K562 (cell line): ENCODE results near the gene SYMPK. TPM values are rescaled to one million over a fixed set of nuclear protein-coding genes. Genes with fewer than 3 reads are reported as not detected.
A peak's percentile ranks its signal among the peaks of the same experiment; 100 is the strongest.

Experiments used
- BCL6 ChIP-seq: fragments of 250-450 bp; sonication (Bioruptor Pico); IDR thresholded peaks from 2 replicates; pipeline ENCODE4 v1.4.0; 2020
- CBFA2T2 ChIP-seq: fragments of 450-650 bp; conservative IDR thresholded peaks from 2 replicates; pipeline ENCODE4 v1.6.1; 2017; ENCODE audit warnings: mild to moderate bottlenecking
- ERF ChIP-seq: fragments of 450-650 bp; formaldehyde crosslinking; IDR thresholded peaks from 2 replicates; pipeline ENCODE4 v1.4.0; 2020; ENCODE audit warnings: mild to moderate bottlenecking, mixed read lengths
- HEY1 ChIP-seq: fragments of 250-450 bp; sonication (Bioruptor Pico); IDR thresholded peaks from 2 replicates; pipeline ENCODE4 v1.5.0; 2020; ENCODE audit warnings: mild to moderate bottlenecking, moderate library complexity, borderline replicate concordance
- L3MBTL2 ChIP-seq: fragments of 450-650 bp; IDR thresholded peaks from 2 replicates; pipeline ENCODE4 v1.6.1; 2016; ENCODE audit warnings: mild to moderate bottlenecking, moderate library complexity
- RUNX1 ChIP-seq: sonication (generic); IDR thresholded peaks from 2 replicates; pipeline ENCODE4 v1.6.1; 2016; ENCODE audit warnings: antibody characterized with exemption, low read depth
- ZFP36 ChIP-seq: fragments of 150-350 bp; IDR thresholded peaks from 2 replicates; pipeline ENCODE4 v1.6.1; 2018; ENCODE audit warnings: low read length, low read depth; ENCODE audit not compliant: partially characterized antibody
- ZNF3 ChIP-seq: fragments of 250-450 bp; sonication (Bioruptor Pico); IDR thresholded peaks from 2 replicates; pipeline ENCODE4 v1.5.0; 2021; ENCODE audit warnings: mild to moderate bottlenecking, moderate library complexity
- polyA plus RNA-seq, 8 experiments: library from polyadenylated mRNA; depleted of rRNA in 4 of 8; stranded (reverse) in 5 of 8; unstranded in 3 of 8; fragments of >200 nt; fragmentation: Nextera tagmentation in 2 of 8; fragmentation: Illumina TruSeq in 1 of 8; extraction: Ambion mirVana in 2 of 8; extraction: Trizol in 1 of 8; gene quantifications; 2 replicates each; pipeline versions ENCODE4 v1.2.1 to v1.2.3, GENCODE V29; 2011 to 2014; ENCODE audit warnings: inconsistent platforms in 1 of 8, missing spikeins in 1 of 8
- total RNA-seq, 7 experiments: library from RNA; depleted of rRNA in 6 of 7; stranded (reverse); fragments of >200 nt in 6 of 7; fragmentation: Illumina TruSeq in 2 of 7; extraction: Trizol in 2 of 7; gene quantifications; 2 replicates each; pipeline versions ENCODE4 v1.2.1 to v1.2.3, GENCODE V29; 2011 to 2021; ENCODE audit warnings: low replicate concordance in 1 of 7
- TF ChIP-seq, protein P1 (sequence below): sonication (generic); formaldehyde crosslinking; IDR thresholded peaks from 2 replicates; pipeline ENCODE4 v1.8.1; 2022; ENCODE audit warnings: missing genetic modification reagents
- TF ChIP-seq, protein P2 (sequence below), 2 experiments: fragments of 450-650 bp in 1 of 2; sonication (generic) in 1 of 2; formaldehyde crosslinking in 1 of 2; IDR thresholded peaks; 2 replicates each; pipeline versions ENCODE4 v1.7.1 to v1.9.0; 2016 to 2022; ENCODE audit warnings: inconsistent platforms in 1 of 2, mild to moderate bottlenecking in 1 of 2, missing genetic modification reagents in 1 of 2
- TF ChIP-seq, protein P3 (sequence below): fragments of 450-650 bp; IDR thresholded peaks from 2 replicates; pipeline ENCODE4 v1.6.1; 2018; ENCODE audit not compliant: partially characterized antibody

The SYMPK gene
- total and polyA plus RNA-seq, 9 of the 15 experiments (the other 6 are each of a cell fraction or from before 2014, with no cell fraction given) = 0.73 to 95.5 (median 58.4) TPM

DNA sequence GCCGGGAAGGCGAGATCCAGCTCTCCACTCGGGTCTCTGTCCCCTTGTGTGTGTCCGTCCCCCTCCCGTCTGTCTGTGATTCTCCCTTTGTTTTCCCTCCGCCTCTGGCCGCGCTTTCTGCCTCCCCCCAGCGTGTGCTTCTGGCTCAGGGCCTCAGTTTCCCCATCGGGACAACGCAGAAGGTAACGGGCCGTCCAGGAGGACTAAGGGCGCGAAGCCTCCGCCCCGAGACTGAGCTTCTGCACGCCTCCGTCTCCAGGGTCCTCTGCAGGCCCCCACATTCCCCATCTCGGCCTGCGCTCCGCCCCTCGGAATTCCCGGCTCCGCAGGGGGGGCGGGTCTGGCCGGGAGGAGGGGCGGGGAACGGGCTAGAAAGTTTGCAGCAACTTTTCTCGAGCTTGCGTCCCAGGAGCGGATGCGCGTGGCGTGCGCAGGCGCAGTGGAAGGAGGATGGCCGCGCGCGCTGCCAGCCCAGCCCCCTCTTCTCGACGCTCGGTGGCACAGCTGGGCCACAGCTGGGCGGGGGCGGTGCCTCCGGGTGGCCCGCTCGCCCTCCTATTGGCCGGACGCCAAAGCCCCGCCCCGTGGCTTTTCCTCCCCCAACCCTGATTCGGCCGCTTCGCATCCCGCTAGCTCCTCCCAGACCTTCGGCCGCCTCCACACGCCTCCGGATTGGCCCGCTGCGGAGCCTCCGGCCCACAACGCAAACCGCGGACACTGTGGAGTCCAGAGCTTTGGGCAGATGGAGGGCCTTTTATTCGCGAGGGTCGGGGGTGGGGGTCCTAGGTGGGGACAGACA, 93.8 kb downstream of the SYMPK start, which contains the start of gene SIX5 (continued):
- TF ChIP-seq ZFP36 = no peak
- TF ChIP-seq L3MBTL2 = peak; percentile 94
- TF ChIP-seq ZNF3 = no peak
- TF ChIP-seq CBFA2T2 = no peak; the same call in 1 of the 2 replicates
- TF ChIP-seq RUNX1 = no peak
- TF ChIP-seq, protein P1, sequence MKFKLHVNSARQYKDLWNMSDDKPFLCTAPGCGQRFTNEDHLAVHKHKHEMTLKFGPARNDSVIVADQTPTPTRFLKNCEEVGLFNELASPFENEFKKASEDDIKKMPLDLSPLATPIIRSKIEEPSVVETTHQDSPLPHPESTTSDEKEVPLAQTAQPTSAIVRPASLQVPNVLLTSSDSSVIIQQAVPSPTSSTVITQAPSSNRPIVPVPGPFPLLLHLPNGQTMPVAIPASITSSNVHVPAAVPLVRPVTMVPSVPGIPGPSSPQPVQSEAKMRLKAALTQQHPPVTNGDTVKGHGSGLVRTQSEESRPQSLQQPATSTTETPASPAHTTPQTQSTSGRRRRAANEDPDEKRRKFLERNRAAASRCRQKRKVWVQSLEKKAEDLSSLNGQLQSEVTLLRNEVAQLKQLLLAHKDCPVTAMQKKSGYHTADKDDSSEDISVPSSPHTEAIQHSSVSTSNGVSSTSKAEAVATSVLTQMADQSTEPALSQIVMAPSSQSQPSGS (CRISPR knock-in tag) = no peak
- 0 out of 2 replicates have a peak, but pooled peaks have one; percentile 23 for TF ChIP-seq HEY1
- TF ChIP-seq, protein P2, sequence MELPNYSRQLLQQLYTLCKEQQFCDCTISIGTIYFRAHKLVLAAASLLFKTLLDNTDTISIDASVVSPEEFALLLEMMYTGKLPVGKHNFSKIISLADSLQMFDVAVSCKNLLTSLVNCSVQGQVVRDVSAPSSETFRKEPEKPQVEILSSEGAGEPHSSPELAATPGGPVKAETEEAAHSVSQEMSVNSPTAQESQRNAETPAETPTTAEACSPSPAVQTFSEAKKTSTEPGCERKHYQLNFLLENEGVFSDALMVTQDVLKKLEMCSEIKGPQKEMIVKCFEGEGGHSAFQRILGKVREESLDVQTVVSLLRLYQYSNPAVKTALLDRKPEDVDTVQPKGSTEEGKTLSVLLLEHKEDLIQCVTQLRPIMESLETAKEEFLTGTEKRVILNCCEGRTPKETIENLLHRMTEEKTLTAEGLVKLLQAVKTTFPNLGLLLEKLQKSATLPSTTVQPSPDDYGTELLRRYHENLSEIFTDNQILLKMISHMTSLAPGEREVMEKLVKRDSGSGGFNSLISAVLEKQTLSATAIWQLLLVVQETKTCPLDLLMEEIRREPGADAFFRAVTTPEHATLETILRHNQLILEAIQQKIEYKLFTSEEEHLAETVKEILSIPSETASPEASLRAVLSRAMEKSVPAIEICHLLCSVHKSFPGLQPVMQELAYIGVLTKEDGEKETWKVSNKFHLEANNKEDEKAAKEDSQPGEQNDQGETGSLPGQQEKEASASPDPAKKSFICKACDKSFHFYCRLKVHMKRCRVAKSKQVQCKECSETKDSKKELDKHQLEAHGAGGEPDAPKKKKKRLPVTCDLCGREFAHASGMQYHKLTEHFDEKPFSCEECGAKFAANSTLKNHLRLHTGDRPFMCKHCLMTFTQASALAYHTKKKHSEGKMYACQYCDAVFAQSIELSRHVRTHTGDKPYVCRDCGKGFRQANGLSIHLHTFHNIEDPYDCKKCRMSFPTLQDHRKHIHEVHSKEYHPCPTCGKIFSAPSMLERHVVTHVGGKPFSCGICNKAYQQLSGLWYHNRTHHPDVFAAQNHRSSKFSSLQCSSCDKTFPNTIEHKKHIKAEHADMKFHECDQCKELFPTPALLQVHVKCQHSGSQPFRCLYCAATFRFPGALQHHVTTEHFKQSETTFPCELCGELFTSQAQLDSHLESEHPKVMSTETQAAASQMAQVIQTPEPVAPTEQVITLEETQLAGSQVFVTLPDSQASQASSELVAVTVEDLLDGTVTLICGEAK (IDR thresholded peaks at IDR 0.05) = 0 out of 2 replicates have a peak, but pooled peaks have one; percentile 10
- TF ChIP-seq, protein P2 (CRISPR knock-in tag; IDR thresholded peaks at IDR 0.05) = no peak
- no peak for TF ChIP-seq BCL6 (CRISPR knock-in tag)
- TF ChIP-seq, protein P3, sequence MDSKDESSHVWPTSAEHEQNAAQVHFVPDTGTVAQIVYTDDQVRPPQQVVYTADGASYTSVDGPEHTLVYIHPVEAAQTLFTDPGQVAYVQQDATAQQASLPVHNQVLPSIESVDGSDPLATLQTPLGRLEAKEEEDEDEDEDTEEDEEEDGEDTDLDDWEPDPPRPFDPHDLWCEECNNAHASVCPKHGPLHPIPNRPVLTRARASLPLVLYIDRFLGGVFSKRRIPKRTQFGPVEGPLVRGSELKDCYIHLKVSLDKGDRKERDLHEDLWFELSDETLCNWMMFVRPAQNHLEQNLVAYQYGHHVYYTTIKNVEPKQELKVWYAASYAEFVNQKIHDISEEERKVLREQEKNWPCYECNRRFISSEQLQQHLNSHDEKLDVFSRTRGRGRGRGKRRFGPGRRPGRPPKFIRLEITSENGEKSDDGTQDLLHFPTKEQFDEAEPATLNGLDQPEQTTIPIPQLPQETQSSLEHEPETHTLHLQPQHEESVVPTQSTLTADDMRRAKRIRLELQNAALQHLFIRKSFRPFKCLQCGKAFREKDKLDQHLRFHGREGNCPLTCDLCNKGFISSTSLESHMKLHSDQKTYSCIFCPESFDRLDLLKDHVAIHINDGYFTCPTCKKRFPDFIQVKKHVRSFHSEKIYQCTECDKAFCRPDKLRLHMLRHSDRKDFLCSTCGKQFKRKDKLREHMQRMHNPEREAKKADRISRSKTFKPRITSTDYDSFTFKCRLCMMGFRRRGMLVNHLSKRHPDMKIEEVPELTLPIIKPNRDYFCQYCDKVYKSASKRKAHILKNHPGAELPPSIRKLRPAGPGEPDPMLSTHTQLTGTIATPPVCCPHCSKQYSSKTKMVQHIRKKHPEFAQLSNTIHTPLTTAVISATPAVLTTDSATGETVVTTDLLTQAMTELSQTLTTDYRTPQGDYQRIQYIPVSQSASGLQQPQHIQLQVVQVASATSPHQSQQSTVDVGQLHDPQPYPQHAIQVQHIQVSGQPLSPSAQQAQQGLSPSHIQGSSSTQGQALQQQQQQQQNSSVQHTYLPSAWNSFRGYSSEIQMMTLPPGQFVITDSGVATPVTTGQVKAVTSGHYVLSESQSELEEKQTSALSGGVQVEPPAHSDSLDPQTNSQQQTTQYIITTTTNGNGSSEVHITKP = peak; percentile 35
- 0 out of 2 replicates have a peak, but pooled peaks have one; percentile 64 for TF ChIP-seq ERF (CRISPR knock-in tag)
